Fibroblast of mammary gland (primary cell): ENCODE measurements around the gene ARX.

Experiments used
- DNase-seq: peaks from one replicate; pipeline ENCODE4 v3.0.0-alpha.2; 2010; ENCODE audit warnings: low read depth
- H3K4me3 ChIP-seq: 2 replicates; pipeline ENCODE4 v1.5.1; 2011; ENCODE audit warnings: low read depth, mild to moderate bottlenecking, low read length, moderate library complexity; ENCODE audit not compliant: control insufficient read depth
- TF ChIP-seq, protein P1 (sequence below): conservative IDR thresholded peaks from 2 replicates; pipeline ENCODE4 v1.5.1; 2011; ENCODE audit warnings: low read depth, low read length, inconsistent platforms; ENCODE audit not compliant: control insufficient read depth, insufficient read depth

Gene ARX

DNA sequence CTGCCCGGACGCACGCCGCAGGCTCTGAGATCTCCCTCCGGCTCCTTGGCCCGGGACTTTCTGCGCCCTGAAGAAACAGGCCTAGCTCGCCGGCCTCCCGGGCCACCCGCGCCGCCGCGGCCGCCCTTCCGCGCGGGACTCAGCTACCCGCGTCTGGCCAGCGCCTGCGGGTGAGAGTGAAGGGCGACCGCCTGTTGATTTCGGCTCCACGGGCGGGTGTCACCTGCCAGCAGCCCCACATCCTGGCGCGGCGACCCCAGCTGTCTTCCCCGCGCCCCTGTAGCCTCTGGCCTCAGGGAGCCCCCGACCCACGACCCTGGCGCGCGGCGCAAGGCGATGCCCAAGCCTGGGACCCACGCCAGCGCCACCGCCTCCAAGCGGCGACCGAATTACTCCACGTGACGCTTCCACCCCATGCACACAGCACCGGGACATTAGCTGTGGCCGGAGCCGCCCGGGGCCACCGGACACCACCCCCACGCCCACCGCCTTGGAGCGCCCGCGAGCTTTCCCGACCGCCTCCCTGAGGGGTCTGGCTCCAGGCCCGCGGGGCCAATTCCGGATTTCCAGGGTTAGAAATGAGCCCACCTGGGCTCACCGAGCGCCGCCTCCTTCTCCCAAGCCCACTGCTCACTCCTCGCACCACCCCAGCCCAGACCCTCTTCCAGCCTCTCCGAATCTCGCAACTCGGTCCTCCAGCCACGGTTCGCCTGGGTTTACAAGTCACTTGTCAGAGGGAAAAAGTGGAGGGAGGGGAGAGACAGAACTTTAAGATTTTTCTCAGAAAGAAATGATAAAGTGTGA is 10.2 kb downstream of the ARX start:
- TF ChIP-seq, protein P1, sequence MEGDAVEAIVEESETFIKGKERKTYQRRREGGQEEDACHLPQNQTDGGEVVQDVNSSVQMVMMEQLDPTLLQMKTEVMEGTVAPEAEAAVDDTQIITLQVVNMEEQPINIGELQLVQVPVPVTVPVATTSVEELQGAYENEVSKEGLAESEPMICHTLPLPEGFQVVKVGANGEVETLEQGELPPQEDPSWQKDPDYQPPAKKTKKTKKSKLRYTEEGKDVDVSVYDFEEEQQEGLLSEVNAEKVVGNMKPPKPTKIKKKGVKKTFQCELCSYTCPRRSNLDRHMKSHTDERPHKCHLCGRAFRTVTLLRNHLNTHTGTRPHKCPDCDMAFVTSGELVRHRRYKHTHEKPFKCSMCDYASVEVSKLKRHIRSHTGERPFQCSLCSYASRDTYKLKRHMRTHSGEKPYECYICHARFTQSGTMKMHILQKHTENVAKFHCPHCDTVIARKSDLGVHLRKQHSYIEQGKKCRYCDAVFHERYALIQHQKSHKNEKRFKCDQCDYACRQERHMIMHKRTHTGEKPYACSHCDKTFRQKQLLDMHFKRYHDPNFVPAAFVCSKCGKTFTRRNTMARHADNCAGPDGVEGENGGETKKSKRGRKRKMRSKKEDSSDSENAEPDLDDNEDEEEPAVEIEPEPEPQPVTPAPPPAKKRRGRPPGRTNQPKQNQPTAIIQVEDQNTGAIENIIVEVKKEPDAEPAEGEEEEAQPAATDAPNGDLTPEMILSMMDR, result no peak
- no peak overlapping the region for H3K4me3 ChIP-seq
- no peak for DNase-seq

DNA sequence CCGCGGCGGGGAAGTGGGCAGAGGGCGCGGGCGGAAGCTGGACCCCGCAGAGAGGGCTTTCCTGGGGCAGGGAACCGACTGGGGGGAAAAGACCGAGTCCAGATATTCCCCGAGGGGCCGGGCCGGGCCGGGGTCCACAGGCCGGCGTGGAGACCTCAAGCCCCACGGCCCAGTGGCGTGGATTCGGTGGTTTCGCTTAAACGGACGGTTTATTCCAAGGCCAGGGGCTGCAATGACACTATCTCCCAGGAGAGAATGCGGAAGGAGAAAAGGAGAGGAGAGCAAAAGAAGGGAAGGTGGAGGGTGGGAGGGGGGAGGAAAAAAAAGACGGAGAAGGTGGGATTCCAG is 10.8 kb downstream of the ARX start:
- TF ChIP-seq, protein P1, result no peak
- DNase-seq, result no peak
- no peak overlapping the region for H3K4me3 ChIP-seq

DNA sequence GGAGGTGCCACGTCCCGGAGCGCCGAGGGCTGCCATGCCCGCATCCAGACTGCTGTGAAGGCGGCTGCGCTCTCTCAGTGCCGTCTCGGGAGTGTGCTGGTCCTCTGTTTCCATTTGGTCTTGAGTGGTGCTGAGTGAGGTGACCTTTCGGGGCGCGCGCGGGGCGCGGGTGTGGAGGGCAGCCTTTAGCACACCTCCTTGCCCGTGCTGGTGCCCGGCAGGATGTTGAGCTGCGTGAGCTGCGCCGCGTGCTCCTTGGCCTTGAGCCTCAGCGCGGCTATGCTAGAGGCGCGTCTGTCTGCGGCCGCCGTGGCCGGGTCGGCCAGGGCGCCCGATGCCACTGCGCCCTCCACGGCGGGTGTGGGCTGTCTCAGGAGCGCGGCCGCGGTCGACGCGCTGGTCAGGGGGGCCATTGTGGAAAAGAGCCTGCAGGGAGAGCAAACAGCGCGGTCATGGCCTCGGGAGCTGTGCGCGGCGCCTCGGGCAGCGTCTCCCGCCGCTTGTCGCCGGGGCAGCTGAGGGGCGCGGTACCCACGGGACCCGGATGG is 11.2 kb downstream of the ARX start:
- TF ChIP-seq, protein P1, result no peak
- no peak for DNase-seq
- H3K4me3 ChIP-seq, result no peak overlapping the region

DNA sequence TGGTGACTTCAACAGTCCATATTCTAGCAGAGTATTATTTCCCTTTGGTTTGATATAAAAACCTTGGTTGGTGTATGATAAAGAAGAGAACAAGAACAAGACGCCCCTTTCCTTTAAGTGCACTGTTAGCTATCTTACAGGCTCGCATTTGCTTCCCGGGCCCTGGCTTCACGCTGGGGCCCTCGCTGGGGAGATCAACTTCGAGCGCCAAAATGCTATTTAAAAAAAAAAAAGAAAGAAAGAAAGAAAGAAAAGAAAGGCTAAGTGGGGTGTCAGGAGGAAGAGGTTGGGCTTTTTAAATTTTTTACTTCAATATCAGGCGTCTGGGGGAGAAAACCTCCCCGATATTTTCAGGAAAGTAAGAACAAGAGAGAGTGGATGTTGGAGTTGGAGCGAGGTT is 11.7 kb downstream of the ARX start:
- DNase-seq, result no peak
- TF ChIP-seq, protein P1, result no peak
- no peak overlapping the region for H3K4me3 ChIP-seq

DNA sequence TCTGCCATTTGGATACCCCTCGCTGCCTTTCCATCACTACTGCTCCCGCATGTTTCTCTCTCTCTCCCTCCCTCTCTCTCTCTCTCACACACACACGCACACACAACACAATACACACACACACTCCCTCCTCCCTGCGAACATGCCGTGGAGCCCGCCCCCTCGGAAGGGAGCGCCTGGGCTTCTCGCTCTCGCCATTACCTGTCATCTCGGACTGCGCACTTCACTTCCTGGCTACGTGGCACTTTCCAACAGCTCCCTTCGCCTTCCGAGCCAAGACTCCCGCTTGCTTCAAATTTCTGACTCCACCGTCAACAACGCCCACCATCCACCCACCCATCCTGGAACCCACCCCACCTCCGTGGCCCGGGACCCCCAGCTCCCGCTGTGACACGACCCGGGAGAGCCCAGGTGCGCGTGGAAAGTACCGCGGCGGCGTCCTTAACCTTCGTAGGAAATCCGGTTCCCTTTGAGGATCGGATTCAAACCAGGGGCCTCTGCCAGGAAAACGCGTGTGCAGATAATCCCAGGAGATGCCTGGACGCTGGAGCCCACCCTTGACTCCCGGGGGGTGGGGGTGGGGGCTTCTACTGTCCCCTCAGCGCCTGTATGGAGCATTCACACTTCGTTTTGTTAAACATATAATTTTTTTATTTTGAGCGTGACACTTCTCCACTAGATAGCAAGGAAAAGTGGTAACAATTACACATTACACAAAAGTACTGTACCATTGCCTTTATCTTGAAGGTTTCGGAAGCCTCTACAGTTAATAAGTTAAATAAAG is 12.5 kb downstream of the ARX start:
- TF ChIP-seq, protein P1, result no peak
- H3K4me3 ChIP-seq, result no peak overlapping the region
- DNase-seq, result no peak

DNA sequence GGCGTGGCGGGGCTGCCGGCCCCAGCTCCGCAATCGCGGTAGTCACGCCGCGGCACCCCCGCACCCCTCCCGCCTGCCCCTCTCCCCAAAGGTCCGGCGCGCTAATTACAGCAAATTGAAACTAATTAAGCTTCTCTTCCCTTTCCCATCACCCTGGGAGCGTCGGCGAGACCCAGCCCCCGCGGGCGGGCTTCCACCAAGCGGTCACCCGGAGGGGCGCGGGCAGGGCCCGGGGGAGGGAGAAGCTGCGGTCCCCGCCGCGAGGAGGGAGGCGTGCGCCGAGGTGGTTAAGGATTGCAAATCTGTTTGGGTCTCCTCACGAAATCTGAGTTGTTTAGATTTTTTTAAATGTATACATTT is 13.1 kb downstream of the ARX start:
- TF ChIP-seq, protein P1, result no peak
- DNase-seq, result no peak
- no peak overlapping the region for H3K4me3 ChIP-seq
